Ovary (tissue), 10 donors: ENCODE data around the gene ERP44. TPM values are rescaled to one million over a fixed set of nuclear protein-coding genes. Genes with fewer than 3 reads are reported as not detected.
A peak's percentile ranks its signal among the peaks of the same experiment; 100 is the strongest.
"Not testable (repeated sequence)": the region's sequence is repeated elsewhere in the genome, so short reads cannot be mapped to it uniquely, and the experiment has no call there.

Experiments
- DNase-seq, 5 donors: peaks; one replicate each; pipeline ENCODE4 v3.0.0-alpha.2; 2019 to 2020
- H3K27ac ChIP-seq, 2 donors: fragments of 200-600 bp; one replicate each; pipeline versions ENCODE4 v1.5.1 to v1.8.0; 2019 to 2022
- H3K27me3 ChIP-seq: fragments of 200-600 bp; one replicate; pipeline ENCODE4 v1.8.0; 2022
- H3K36me3 ChIP-seq: fragments of 200-600 bp; sonication (generic); one replicate; pipeline ENCODE4 v1.5.1; 2019
- H3K4me1 ChIP-seq: one replicate; pipeline ENCODE4 v1.8.1; 2013; ENCODE audit warnings: mild to moderate bottlenecking, moderate library complexity; ENCODE audit not compliant: insufficient read depth
- H3K4me3 ChIP-seq: fragments of 200-600 bp; sonication (generic); one replicate; pipeline ENCODE4 v1.5.1; 2017
- H3K9me3 ChIP-seq, 2 donors: fragments of 200-600 bp in 1 of 2; sonication (generic) in 1 of 2; one replicate each; pipeline versions ENCODE4 v1.5.1 to v1.8.1; 2013 to 2019; ENCODE audit warnings: mild to moderate bottlenecking in 1 of 2, moderate library complexity in 1 of 2
- EP300 ChIP-seq: sonication (generic); formaldehyde crosslinking; IDR thresholded peaks from one replicate; pipeline ENCODE4 v1.6.1; 2017; ENCODE audit warnings: antibody characterized with exemption
- POLR2A ChIP-seq: fragments of 450-650 bp; IDR thresholded peaks from one replicate; pipeline ENCODE4 v1.6.1; 2017; ENCODE audit warnings: antibody characterized with exemption, mild to moderate bottlenecking, moderate library complexity
- WGBS, 3 donors: extraction: QIAGEN DNeasy Blood & Tissue Kit in 1 of 3; methylation state at CpG; one replicate each; pipeline versions ENCODE4 v1.1.5 to v1.1.7; 2013 to 2017; 5-methylcytosine and 5-hydroxymethylcytosine counted together
- intact Hi-C, 4 donors: fragments of 100-400 bp; cut with DNase I; formaldehyde crosslinking; loops; one replicate each; pipeline versions ENCODE4 v1.11.0 to v1.15.1; 2022 to 2023
- long read RNA-seq, 3 donors: library from polyadenylated mRNA in 2 of 3; unstranded in 2 of 3; transcript quantifications; one replicate each; pipeline ENCODE4 v2.0.0 and lab custom pipeline, GENCODE V29; 2021 to 2026
- polyA plus RNA-seq, 2 donors: library from polyadenylated mRNA; stranded (reverse); fragments of 200-250 nt in 1 of 2; fragments of 350-450 nt in 1 of 2; fragmentation: Illumina TruSeq in 1 of 2; extraction: RNeasy Lipid Tissue Mini Kit (QIAGEN cat#74804) in 1 of 2; gene quantifications; one replicate each; pipeline ENCODE4 v1.2.3, GENCODE V29; 2013 to 2014
- total RNA-seq, 7 donors: library from RNA; depleted of rRNA in 2 of 7; stranded (reverse); fragments of >200 nt in 2 of 7; fragmentation: NEBNext Ultra II Directional in 3 of 7; extraction: Animal tissue kit (Norgen Biotek cat#: 25700) in 3 of 7; gene quantifications; one replicate each; pipeline versions ENCODE4 v1.1.0 to v1.2.4, GENCODE V29; 2016 to 2023
- TF ChIP-seq, protein P1 (sequence below), 3 donors: fragments of 450-650 bp in 2 of 3; fragments of 200-600 bp in 1 of 3; IDR thresholded peaks; one replicate each; pipeline versions ENCODE4 v1.5.1 to v1.8.0; 2016 to 2022; ENCODE audit warnings: antibody characterized with exemption in 3 of 3, mild to moderate bottlenecking in 1 of 3
- donor health status: DM: no; HTN: no; CAD: no; lungs with moderate emphysema.
- donor health status: DM: no; HTN: no; CAD: no.
- donor health status: Bipolar disorder and iron deficiency.
- donor health status: DM: yes; HTN: yes; CAD: no.
- donor health status: DM: no; HTN: no; CAD: no.
- donor health status: DM: yes; HTN: yes; CAD: no.

ERP44 gene
- total RNA-seq (10 to 100 TPM in 5 of 7 donors, 1 to 10 TPM in 2; 7.0 to 16.6 (median 11.8) TPM), polyA plus RNA-seq (10 to 100 TPM; 13.3 to 26.4 TPM)
- long read RNA-seq, donor 1, full-length matches to known transcripts, result 283 of 305 reads
- long read RNA-seq, donor 1, partial matches to known transcripts, result 2 of 305 reads
- long read RNA-seq, donor 1, other reads (novel, unspliced or antisense), result 20 of 305 reads
- long read RNA-seq, donor 2, full-length matches to known transcripts, result 19 of 19 reads
- long read RNA-seq, donor 2, partial matches to known transcripts, result 0 of 19 reads
- long read RNA-seq, donor 2, other reads (novel, unspliced or antisense), result 0 of 19 reads
- long read RNA-seq, donor 3, full-length matches to known transcripts, result 86 of 90 reads
- long read RNA-seq, donor 3, partial matches to known transcripts, result 0 of 90 reads
- long read RNA-seq, donor 3, other reads (novel, unspliced or antisense), result 4 of 90 reads

- intact Hi-C loops, result no loop called here
- Histone ChIP-seq H3K4me3 (peak within 1 kb of the TSS; percentile 63), H3K27ac (peak within 1 kb of the TSS; percentile 50 to 79), H3K4me1 (peaks cover 3% of the 10 kb centered on the region), H3K9me3 (no peaks in the 10 kb centered on the region), H3K27me3 (no peaks in the 10 kb centered on the region), H3K36me3 (no peaks in the 10 kb centered on the region)
- TF ChIP-seq EP300 (no peak), POLR2A (peak; percentile 56)
- peak; percentile 97 to 99 (median 98) for DNase-seq
- WGBS, 3 donors, result 0 to 1% (median 1%) methylated on average over 52 to 54 of the region's 54 CpGs
These were observed at the start of gene ERP44, which contains the start of gene INVS for GRCh38 chr9:100098887-100099721. Gene ERP44, minus strand, starts transcription at chr9:100099000. Its CDS starts 160 bp downstream, at chr9:100098840. Gene INVS, plus strand, starts transcription at chr9:100099243. Its CDS starts 5,279 bp downstream, at chr9:100104522.

- H3K4me1 ChIP-seq, H3K27ac ChIP-seq, H3K36me3 ChIP-seq, H3K4me3 ChIP-seq, DNase-seq, intact Hi-C loops, H3K9me3 ChIP-seq, H3K27me3 ChIP-seq: not testable (repeated sequence)
- 83 to 88% (median 87%) methylated on average over 8 of the region's 8 CpGs for WGBS, 3 donors
These were observed 47.2 kb upstream of the ERP44 start for GRCh38 chr9:100145976-100146375.

DNA sequence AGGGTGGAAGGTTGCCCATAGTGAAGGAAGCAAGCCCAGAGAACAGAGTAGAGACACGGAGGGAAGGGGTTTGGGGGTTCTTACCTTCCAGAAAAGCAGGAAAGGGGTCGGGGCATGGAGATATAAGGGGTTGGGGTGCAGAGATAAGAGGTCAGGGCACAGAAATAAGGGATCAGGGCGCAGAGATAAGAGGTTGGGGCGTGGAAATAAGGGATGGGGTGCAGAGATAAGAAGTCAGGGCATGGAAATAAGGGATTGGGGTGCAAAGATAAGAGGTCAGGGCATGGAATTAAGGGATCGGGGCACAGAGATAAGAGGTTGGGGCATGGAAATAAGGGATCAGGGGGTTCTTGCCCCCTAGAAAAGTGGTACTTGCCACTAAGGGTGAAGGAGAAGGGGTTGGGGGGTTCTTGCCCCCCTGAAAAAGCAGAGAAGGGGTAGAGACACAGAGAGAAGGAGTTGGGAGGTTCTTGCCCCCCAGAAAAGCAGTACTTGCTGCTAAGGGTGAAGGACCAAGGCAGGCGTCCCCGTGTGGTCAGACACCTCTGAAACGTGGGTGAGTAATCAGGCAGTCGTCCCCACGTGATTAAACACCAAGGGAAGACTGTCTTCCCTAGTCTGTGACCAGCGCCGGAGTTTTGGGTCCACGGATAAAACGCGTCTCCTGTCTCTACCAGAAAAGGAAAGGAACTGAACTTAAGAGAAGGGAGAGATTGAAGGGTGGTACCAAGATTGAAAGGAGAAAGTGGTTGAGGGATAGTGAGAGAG, 46.6 kb upstream of the ERP44 start:
- H3K27ac ChIP-seq, intact Hi-C loops, H3K4me3 ChIP-seq, DNase-seq, H3K4me1 ChIP-seq, H3K27me3 ChIP-seq, H3K36me3 ChIP-seq, H3K9me3 ChIP-seq: not testable (repeated sequence)
- WGBS, 3 donors, result 89 to 95% (median 92%) methylated on average over 15 of the region's 15 CpGs

GRCh38 chr9:100141862-100142261, 43.1 kb upstream of the ERP44 start:
- intact Hi-C loops, DNase-seq: not testable (repeated sequence)
- 94 to 96% (median 95%) methylated on average over 8 to 9 of the region's 9 CpGs for WGBS, 3 donors

DNA sequence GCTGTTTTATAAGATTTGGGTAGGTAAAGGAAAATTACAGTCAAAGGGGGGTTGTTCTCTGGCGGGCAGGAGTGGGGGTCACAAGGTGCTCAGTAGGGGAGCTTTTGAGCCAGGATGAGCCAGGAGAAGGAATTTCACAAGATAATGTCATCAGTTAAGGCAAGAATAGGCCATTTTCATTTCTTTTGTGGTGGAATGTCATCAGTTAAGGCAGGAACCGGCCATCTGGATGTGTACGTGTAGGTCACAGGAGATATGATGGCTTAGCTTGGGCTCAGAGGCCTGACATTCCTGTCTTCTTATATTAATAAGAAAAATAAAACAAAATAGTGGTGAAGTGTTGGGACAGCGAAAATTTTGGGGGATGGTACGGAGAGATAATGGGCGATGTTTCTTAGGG, 41.5 kb upstream of the ERP44 start:
- H3K36me3 ChIP-seq, H3K4me3 ChIP-seq, DNase-seq, intact Hi-C loops, H3K9me3 ChIP-seq, H3K4me1 ChIP-seq, H3K27ac ChIP-seq, H3K27me3 ChIP-seq: not testable (repeated sequence)
- WGBS, 3 donors, result 95 to 98% (median 97%) methylated on average over 6 of the region's 6 CpGs

More at GRCh38 chr9:100141862-100142261, 43.1 kb upstream of the ERP44 start:
- H3K36me3 ChIP-seq, H3K27me3 ChIP-seq, H3K9me3 ChIP-seq, H3K4me3 ChIP-seq, H3K4me1 ChIP-seq, H3K27ac ChIP-seq: not testable (repeated sequence)

DNA sequence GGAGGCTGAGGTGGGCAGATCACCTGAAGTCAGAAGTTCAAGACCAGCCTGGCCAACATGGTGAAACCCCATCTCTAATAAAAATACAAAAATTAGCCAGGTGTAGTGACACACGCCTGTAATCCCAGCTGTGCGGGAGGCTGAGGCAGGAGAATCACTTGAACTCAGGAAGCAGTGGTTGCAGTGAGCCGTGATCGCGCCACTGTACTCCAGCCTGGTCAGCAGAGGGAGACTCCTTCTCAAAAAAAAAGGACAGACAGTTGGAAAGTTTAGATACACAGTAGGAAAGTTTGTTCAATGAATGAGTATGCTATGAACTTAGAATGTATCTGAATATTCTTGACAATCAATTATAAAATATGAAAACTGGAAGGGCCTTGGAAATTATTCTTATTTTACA, 38.0 kb upstream of the ERP44 start:
- WGBS, 3 donors, result 95 to 97% (median 95%) methylated on average over 5 of the region's 5 CpGs
- H3K27me3 ChIP-seq, intact Hi-C loops, H3K27ac ChIP-seq, H3K36me3 ChIP-seq, H3K9me3 ChIP-seq, H3K4me3 ChIP-seq, DNase-seq, H3K4me1 ChIP-seq: not testable (repeated sequence)

DNA sequence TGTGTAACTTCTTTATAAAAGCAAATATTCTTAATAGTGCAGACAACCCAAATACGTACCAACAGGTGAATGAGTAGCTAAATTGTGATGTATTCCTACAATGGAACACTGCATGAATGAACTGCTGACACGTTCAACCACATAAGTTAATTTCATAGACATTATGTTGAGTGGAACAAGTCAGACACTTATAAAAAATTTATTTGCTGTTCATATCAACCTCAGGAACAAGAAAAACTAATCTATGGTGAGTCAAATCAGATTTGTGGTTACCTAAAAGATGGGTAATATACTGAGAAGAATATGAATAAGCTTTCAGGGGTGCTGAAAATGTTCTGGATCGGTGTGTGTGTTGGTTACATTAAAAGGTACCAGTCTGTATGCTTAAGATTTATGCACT, 35.9 kb upstream of the ERP44 start:
- no peaks in the 10 kb centered on the region for H3K27me3 ChIP-seq
- no peak overlapping the region for H3K4me3 ChIP-seq
- H3K9me3 ChIP-seq, result no peaks in the 10 kb centered on the region
- 83 to 96% (median 94%) methylated on average over 3 of the region's 3 CpGs for WGBS, 3 donors
- intact Hi-C loops, result no loop called here
- TF ChIP-seq, protein P1, sequence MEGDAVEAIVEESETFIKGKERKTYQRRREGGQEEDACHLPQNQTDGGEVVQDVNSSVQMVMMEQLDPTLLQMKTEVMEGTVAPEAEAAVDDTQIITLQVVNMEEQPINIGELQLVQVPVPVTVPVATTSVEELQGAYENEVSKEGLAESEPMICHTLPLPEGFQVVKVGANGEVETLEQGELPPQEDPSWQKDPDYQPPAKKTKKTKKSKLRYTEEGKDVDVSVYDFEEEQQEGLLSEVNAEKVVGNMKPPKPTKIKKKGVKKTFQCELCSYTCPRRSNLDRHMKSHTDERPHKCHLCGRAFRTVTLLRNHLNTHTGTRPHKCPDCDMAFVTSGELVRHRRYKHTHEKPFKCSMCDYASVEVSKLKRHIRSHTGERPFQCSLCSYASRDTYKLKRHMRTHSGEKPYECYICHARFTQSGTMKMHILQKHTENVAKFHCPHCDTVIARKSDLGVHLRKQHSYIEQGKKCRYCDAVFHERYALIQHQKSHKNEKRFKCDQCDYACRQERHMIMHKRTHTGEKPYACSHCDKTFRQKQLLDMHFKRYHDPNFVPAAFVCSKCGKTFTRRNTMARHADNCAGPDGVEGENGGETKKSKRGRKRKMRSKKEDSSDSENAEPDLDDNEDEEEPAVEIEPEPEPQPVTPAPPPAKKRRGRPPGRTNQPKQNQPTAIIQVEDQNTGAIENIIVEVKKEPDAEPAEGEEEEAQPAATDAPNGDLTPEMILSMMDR (IDR thresholded peaks at IDR 0.05), result no peak
- TF ChIP-seq EP300 (no peak), POLR2A (no peak)
- no peaks in the 10 kb centered on the region for H3K36me3 ChIP-seq
- H3K27ac ChIP-seq, result no peak overlapping the region
- DNase-seq, result no peak
- H3K4me1 ChIP-seq, result no peaks in the 10 kb centered on the region
